Activated CD8-positive, alpha-beta memory T cell treated with anti-CD3 and anti-CD28 coated beads for 24 hours (primary cell): ENCODE measurements around the gene ABO.
"Not testable (repeated sequence)": the region's sequence is repeated elsewhere in the genome, so short reads cannot be mapped to it uniquely, and the experiment has no call there.

Experiments
- DNase-seq: peaks from one replicate; pipeline ENCODE4 v3.0.0-alpha.2; 2020

The ABO gene

GRCh38 chr9:133239533-133240090, 35.4 kb downstream of the ABO start:
- DNase-seq: no peak

GRCh38 chr9:133238851-133239532, 36.0 kb downstream of the ABO start:
- DNase-seq: peak; percentile 83

GRCh38 chr9:133238272-133238850, 36.6 kb downstream of the ABO start:
- peak; percentile 72 for DNase-seq

- DNase-seq: no peak
Measured at GRCh38 chr9:133237035-133237731, 37.8 kb downstream of the ABO start.

GRCh38 chr9:133236291-133237034, 38.5 kb downstream of the ABO start:
- peak; percentile 45 for DNase-seq

- peak; percentile 21 for DNase-seq
Measured at GRCh38 chr9:133235549-133236222, 39.3 kb downstream of the ABO start.

DNA sequence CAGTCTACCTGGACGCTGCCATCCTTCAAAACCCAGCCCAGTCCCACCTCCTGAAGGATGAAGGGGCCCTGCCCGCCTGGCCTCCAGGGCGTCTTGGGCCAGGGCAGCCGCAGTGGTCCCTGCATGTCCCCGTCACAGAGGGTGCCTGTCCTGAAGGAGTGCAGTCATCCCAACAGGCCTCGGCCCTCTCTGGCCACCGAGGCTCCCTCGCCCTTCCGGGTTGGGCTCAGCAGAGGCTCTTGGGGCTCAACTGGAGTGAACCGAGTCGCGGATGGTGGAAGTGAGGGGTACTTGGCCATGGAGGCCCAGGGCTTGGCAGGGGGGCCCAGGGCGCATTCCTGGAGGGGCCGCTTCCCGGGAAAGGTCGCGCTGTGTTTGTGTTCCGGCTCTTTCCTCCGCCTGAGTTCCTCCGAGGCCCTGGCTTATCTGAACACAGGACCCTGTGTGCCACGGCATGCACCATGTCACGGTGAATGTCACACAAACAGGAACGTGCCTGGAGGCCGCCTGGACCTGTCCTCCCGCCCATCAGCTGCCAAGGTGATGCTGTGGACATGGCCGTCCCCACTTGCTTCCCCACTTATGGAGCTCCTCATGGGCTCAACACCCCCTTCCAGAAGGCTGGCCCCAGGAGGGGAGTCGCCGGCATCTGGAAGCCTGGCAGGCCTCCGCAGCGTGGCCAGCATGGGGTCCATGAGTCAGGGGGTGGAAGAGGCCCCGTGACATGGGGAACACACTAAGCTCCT, 40.3 kb downstream of the ABO start:
- DNase-seq: peak; percentile 46

DNA sequence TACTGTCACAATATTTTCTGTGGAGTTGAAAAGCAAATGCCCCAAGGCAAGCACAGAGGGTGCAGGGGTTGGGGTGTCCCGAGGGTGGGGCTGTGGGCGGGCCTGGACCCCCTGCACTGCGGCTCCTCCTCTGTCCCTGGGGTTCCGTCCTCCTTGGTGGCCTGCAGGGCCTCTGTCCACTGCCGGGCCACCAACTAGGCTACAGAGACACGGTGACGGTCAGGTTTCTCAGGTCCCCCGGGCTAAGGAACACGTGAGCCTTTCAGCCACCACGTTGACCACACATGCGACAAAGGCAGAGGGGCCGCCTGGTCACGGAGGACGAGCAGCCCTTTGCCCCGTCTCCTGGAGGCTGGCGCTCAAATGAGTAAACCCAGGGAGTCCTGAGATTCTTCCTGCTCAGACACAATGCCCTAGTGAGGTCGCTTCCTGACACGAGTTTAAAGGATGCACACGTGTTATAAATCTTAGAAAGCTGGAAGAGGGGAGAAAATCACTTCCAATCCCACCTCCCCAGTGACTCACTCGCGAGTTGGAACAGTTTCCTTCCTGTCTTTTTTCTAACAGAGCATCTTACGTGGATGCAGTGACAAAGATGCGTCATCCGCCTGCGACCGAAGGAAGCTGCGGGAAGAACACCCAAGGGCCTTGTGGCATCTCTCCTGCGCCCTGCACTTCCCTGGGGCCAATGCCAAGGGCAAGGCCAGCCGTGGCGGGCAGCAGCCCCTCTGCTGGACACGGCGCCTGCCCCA, 41.1 kb downstream of the ABO start:
- DNase-seq: no peak

- not testable (repeated sequence) for DNase-seq
Measured at GRCh38 chr9:133231934-133232568, 43.0 kb downstream of the ABO start.

- DNase-seq: not testable (repeated sequence)
Measured at GRCh38 chr9:133230514-133230913, 44.5 kb downstream of the ABO start.

DNA sequence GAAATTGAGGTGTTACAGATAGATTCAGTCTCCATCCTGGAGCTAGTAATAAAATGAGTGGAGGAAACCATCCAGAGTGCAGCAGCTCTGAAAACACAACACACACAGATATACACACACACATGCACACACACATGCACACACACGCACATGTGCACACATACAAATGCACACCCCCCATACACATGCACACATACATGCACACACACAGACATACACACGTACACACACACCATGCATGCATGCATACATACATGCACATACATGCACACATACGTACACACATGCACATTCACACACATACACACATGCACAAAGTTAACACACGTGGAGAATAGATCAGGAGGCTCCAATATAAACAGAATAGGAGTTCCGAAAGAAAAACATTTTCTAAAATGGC, 44.9 kb downstream of the ABO start:
- no peak for DNase-seq

DNA sequence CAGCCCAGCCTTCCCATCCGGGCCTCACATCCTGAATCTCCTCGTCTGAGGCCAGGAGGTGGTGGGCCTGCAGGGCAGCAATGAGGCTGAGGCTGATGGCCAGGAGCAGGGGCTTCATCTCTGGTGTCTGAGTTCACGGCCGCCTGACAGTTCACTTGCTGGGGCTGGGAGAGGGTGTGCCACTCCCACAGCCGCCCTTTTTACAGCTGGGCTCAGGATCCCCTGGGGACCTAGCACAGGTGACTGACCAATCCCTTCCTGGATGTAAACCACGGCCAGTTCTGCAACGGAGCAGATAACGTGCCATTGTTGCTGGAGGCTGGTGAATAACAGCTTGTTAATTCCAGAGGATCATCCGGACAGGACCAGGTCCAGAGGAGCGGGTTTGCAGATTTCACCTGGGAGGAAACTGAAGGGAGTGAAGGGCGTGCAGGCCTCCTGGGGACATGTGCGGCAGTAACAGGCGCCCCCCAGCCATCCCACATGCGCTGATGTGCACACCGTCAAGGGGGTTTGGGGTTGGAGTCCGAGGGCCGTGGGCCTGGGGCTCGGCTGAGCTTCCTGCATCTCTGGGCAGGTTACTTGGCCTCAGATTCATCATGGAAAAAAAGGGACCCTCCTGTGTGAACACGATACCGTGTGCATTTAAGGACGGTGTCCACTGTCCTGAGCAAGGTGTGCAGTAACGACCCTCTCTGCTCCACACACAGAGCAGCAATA, 46.4 kb downstream of the ABO start:
- peak; percentile 30 for DNase-seq

- peak; percentile 19 for DNase-seq
Measured at GRCh38 chr9:133227996-133228395, 47.0 kb downstream of the ABO start.

- peak; percentile 49 for DNase-seq
Measured at GRCh38 chr9:133227242-133227860, 47.6 kb downstream of the ABO start.

DNA sequence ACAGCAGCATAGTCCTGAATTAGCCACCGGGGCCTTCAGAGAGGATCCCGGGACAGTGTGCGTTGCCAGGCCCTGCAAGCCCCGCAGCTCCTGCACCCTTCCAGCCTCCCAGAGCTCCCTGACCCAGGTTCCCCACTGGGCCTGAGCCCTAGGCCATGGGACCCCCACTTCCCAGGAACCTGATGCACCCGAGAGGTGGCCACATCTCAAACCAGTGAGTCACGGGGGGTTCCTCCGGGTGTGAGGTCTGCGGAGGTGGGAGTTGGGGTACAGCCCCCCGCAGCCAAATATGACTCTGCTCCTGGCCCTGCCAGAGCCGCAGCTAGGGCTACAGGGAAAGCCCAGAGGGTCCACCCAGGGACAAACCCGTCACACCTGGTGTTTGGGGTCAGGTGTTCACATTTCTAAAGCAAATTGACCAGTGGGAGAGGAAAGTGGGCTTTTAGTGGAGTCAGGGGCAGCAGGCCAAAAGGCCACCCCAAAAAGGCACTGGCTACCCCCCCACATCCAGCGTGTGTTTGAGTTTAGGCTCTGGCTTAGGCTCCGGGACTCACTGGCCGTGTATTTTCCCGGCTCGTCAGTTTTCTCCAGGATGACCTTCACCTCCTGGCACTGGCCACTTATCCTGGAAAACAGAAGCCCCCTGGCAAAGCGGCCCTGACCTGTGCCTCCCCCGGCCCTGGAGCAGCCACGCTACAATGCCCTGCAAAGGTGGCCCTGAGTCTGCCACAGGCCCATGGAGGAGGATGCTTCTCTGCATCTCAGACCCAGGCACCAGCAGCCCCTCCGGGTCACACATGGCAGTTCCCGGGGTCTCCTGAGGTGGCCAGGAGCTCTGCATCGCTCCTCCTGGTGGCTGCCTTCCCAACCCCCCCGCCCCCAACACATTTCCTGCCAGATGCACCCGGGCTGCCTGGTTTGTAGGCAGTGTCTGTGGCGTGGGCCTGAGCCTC, 48.5 kb downstream of the ABO start:
- DNase-seq: peak; percentile 46

- peak; percentile 21 for DNase-seq
Measured at GRCh38 chr9:133225171-133226011, 49.6 kb downstream of the ABO start.

DNA sequence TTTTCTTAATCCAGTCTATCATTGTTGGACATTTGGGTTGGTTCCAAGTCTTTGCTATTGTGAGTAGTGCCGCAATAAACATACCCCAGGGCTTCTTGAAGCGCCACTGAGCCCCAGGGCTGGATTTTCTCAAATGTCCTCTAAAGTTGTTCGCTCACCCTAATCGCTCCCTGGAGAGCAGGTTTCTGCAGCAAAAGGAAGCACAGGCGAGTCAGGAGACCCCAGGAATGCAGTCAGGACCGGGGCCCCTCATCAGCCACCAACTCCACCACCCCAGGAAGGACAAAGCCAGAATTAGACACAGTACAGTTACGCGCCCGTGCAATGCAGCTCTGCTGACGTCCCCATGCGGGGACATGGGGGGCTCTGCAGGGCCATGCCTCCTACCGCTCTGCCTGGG, 50.2 kb downstream of the ABO start:
- no peak for DNase-seq
